Activated CD8-positive, alpha-beta memory T cell treated with anti-CD3 and anti-CD28 coated beads, Interleukin-2, amount 50 U/mL, for 1 hour (primary cell): ENCODE results near the gene BABAM1.
A peak's percentile ranks its signal among the peaks of the same experiment; 100 is the strongest.

Source experiments
- DNase-seq: peaks from one replicate; pipeline ENCODE4 v3.0.0-alpha.2; 2020; ENCODE audit errors: extremely low read depth

BABAM1 gene

DNA sequence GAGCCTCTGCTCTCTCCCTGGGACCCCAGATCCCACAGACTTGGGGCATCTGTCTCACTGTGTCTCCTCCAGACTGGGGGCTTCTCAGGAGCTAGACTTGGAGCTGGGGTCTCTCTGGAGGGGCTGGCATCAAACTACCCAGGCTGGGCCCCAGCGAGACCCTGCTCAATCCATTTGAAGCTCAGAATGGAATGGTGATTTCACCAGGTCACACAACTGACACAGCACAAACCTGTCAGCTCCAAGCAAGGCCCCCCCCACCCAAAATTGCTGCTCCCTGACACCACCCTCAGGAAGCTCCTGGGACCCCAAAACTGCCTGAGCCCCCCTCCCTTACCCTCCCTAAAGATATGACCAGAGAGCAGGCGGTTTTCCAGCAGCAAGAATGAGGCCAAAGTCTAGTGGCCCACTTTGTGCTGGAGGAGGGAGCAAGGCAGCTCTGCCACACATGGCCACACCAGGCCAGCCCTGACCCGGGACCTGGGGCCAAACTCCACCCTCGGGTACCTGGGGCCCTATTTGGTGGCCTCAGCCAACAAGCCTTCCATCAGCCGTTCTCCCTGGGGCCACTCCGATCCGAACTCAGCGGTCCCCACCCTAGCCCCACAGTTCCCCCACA is 23.9 kb upstream of the BABAM1 start:
- no peak for DNase-seq

DNA sequence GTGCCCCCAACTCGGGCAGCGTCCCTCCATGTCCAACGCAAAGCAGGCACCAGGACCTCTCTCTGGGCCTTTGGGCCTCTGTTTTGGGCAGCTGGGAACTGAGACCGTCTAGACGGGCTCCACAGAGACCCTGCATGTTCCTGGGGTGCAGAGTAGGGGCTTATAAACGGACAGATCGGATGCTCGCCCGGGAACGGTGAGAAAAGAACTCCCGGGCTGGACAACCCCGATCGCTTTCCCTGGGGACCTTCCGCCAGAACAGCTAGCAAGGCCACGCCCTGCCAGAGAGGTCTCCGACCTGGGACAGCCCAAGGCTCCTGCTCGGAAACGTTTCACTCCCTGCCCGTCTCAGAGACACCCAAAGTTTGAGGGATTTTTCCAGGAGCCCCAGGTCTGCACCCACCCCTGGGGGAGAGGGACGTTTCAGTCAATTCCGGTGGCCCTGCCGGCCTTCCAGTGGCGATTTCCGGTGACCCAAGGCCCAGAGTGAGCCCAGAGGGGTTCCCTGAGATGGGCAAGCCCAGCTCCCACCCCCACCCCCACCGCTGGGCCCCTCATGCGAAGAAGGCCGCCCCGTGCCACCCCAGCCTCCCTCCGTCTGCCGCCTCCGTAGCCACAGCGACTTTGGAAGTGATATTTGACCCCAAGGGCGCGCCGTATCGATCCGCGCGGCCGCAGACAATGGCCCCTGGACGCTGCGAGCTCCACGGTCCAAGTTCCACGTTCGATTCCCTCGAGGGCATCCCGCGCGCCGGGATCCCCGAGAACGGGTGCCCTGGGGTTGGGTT is 23.2 kb upstream of the BABAM1 start:
- DNase-seq, result no peak

DNA sequence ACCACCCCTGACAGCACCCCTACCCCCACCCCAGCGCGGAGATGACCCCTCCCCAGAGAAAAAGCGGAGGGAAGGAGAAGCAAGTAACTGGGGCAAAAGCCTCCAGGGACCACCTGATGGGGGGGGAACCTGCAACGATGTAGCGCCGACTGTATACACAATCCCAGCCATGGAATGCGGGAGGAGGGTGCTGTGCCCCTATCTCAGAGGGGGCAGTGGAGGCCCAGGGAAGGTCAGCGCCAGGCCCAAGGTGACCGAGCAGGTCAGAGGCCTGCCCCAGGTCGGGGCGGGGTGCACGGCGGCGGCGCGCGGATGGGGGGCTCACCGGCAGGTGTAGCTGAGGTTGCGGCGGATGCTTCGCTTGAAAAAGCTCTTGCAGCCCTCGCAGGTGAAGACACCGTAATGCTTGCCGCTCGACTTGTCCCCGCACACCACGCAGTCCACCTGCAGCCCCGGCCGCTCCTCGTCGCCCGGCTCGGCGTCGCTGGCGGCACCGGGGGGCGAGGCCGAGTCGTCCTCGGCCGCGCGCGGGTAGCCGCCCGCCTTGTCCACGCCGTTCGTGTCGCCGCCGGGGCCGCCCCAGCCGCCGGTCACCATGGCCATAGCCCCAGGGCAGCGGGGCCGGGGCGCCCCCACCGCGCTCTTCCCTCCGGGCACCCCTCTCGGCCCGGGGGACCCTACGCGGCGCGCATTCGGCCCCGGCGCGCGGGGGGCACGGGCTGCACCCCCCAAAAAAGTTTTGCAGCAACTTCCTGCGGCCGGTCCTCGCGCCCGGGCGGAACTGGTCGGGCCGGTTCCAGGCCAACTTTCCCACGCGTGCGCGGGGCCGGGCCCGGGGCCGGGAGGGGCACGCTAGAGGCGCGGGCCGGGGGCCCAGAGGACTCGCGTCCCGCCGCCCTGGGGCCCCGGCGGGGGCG is 22.4 kb upstream of the BABAM1 start:
- DNase-seq, result no peak

DNA sequence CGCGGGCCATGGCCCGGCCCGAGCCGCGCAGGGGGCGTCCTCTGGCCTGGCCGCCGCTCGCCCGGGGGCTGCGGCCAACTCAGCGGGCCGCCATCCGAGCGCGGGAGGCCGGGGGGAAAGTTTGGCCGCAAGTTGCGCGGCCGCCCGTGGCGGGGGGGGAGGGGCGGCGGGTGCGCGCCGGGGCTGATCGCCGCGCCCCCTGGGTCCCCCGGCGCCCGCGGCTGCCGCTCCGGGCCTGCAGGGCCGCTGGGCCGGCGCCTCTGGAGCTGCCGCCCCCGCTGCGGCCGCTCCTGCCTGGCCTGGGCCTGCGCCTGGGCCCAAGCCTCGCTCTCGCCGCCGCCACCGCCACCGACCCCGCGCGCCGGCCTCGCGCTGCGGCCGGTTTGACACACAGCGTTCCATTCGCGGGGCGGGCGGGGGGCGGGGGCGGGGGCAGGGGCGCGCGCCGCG is 21.7 kb upstream of the BABAM1 start, which contains the start of gene NR2F6:
NR2F6 (minus strand) TSS at position 385 of the 450 bp plus-strand sequence. CDS start 699 bp downstream, outside the sequence.
- no peak for DNase-seq

DNA sequence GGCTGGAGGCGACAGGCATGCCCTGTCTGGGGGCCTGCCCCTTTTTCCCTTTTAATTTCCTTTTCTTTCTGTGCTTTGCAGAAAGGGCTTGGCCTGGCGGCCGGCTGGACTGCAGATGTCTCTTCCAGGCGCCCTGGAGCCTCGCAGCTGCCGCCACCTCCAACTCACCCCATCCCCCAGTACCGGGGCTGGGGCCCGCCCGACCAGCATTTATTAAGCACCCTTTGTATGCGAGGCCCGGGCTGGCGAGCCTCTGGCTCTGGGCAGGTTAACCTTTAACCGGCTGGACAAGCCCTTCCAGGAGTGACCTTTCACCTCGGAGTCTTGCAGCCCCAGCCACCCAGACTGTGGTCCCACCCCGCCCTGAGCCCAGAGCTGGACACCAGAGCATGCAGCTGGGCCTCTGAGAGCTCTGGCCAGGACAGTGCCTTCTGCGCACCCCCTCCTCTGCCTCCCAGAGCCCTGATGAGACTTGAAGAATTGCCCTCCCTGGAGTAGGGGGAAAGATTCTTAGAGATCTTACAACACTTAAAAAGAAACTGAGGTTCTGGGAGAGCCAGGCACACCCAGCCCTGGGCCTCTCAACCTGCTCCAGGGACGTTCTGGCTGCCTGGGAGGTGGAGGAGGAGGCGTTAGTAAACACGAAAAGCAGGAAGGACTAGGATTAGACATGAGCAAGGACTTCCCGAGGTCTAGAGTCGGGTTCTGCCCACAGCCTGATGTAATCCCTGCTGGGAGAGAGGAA is 20.4 kb upstream of the BABAM1 start:
- DNase-seq, result no peak

DNA sequence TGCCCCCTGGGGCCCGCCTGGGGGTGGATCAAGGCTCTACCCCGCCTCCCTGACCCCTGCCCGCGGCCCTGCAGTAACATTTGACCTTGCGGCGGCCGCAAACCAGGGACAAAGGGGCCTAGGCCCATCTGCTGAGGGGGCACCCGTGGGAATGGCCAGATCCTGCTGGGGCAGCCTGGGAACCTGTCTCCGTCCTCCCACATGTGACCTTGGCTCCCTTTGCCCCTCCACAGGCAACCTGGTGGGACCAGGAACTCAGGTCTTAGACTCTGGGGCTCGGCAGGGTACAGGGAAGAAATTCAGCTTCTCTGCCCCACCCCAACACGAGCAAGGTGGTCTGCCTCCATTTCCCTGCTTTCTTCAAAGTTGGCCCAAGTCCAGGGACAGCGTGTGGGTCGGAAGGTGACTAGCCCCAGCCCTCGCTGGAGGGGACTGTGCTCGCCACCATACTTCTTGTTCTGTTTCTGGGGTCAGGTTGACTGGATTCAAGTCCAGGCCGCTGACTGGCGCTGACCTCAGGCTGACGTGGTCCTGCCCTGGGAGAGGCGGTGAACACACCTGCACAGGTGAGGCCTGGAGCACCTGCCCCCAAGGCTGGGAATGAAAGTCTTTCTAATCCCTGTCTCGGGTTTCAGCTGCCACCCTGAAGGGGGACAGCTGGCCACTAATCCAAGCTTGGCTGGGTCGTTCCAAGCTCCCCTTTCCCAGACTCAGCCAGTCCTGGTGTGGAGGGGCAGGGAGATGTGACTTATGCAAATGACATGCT is 19.0 kb upstream of the BABAM1 start:
- DNase-seq, result no peak

DNA sequence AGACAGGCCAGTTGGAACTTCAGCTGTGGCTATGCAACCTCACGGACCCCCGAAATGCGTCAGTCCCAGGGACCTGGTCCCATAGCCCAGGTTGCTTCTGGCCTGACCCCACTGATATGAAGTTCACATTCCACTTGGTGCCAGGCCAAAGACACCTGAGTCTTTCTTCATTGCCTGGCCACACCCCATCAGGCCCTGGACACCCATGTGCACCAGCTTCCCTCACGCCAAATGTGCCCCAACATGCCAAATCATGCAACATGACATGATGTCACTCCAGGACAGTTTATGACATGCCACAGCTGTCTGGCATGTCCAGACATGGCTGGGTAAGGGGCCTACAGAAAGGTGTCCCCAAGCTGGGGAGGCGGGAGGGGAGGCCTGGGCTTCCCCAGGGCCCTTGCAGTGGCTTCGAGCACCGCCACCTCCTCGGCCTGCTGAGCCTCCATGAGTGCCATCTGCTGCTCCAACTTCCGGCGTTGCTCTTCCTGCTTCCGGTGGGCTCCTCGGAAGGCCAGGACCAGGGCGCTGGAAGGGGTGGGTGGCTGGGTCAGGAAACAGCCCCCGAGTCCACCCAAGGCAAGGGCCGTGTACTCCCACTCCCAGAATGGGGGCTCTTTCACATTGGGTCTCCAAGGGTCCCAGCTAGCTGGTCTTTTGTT is 17.2 kb upstream of the BABAM1 start:
- no peak for DNase-seq

DNA sequence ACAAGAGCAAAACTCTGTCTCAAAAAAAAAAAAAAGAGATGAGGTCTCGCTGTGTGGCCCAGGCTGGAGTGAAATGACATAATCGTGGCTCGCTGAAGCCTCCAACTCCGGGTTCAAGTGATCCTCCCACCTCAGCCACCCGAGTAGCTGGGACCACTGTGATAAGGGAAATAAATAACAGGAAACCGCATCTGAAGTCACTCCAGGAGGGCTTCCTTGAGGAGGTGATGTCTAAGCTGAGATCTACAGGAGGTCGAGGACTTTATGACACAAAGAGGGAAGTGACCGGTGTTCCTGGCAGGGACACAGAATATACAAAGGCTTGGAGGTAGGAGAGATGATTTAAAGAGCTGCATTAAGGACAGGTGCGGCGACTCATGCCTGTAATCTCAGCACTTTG is 12.6 kb upstream of the BABAM1 start:
- DNase-seq, result no peak

DNA sequence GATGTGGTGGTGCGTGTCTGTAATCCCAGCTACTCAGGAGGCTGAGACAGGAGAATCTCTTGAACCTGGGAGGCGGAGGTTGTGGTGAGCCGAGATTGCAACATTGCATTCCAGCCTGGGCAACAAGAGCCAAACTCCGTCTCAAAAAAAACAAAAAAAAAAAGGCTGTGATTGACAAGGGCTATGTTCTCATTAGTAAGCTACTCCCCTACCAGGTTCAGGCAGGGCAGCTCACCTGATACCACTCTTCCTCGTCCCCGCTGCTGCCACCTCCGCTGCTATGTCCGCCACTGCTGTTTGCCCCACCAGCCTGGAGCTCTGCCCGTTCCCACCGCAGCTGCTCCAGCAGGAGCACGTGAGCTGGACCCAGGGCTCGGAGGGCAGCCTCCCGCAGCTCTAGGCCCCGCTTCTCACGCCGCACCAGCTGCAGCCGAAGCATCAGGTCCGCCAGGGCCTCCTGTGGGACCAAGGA is 12.1 kb upstream of the BABAM1 start:
- DNase-seq, result no peak

DNA sequence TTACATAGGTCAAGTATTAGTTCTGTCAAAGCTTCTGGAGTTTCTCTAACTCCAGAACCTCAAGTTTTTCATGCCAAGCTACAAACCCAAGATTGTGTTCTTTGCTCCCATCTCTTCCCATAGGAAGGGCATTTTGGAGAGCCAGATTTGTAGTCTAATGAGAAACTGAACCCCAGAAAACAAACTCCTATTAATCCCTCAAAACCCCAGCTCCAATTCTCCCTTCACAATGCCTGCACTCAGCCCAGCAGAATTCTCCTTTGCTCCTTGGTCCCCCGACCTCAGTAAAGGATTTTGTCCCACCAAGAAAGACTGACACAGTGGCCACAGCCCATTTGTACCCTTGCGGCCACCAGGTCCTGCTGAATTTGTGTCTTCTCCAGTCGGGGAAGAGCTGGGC is 11.1 kb upstream of the BABAM1 start:
- no peak for DNase-seq

DNA sequence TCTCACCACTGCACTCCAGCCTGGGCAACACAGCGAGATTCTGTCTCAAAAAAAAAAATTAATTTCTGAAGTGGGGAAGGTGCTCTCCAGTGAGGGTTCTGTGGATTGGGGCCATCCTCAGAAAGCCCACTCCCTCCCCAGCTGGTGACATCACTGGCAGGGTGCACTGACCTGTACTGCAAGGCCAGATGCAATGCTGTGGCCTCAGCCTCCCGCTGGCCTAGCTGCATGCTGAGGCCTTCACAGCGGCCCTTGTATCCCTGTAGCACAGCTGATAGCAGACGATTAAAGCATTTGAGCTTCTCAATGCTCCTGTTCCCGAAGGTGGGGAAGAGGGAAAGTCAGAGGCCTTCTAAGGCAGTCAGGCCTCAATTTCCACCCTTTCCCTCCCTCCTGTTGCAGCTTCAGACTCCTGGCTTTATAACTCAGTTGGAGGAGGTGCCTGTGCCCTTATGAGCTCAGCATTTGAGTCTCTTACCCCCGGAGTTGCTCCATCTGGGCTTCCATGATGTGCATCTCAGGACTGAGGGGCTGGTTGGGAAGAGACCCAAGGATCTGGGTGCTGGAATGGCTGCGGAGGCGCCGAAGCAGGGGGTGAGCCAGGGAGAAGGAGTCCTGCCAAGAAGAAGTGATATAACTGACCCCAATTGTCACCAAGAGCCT is 8.0 kb upstream of the BABAM1 start:
- DNase-seq, result no peak

DNA sequence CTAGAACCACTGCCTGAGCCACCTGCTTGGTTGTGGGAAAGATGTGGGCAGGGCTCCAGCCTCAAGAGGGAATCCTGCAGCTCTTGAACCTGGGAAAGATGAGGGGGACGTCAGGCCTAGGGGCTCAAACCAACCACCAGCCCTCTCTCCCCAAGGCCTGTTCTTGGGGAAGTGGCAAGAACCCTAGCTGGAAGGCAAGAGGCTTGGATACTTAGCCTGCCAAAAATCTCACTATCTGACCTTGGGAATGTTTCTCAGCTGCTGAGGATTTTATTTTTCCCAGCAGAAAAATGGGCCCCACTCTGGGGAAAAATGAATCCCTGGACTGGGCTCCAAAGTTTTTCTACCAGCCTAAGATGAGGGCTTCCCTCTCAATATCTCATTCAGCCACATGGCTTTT is 7.3 kb upstream of the BABAM1 start:
- no peak for DNase-seq

DNA sequence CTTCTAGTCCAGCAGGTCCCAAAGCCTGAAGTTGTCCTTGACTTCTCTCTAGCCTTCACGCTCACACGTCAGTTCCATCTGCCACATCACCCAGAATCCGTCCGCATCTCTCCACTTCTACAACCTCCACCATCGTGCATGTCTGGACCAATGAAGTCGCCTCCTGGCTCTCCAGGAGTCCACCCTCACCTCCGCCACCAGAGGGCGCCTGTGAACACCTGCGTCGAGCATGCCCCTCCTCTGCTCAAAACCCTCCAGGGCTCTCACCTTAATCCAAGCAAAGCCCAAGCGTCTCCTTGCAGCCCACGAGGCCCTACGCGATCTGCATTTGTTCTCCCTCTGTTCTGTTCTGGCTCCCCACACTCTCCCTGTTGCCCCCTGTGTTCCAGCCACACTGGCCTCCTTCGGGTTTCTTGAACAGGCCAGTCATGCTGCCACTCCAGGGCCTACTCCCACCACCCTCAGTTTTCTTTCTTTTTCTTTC is 6.4 kb upstream of the BABAM1 start:
- peak; percentile 71 for DNase-seq

DNA sequence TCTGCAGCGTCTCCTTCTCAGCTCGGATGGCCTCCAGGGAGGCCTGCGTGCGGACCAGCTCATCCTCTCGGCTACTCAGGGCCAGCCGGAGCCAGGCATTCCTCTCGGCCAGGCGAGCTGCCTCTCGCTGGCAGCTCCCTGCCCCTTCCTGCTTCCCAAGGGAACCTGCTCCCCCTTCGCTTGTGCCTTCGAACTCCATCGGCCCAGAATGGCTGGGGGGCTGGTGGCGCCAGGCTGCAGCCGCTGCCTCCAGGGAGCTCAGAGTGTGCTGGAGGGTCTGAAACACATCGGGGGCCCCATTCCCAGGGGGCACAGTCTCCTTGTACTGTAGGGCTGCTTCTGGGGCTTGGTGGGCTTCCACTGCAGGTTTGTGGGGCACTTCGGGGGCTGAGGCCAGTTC is 4.7 kb upstream of the BABAM1 start:
- DNase-seq, result no peak

DNA sequence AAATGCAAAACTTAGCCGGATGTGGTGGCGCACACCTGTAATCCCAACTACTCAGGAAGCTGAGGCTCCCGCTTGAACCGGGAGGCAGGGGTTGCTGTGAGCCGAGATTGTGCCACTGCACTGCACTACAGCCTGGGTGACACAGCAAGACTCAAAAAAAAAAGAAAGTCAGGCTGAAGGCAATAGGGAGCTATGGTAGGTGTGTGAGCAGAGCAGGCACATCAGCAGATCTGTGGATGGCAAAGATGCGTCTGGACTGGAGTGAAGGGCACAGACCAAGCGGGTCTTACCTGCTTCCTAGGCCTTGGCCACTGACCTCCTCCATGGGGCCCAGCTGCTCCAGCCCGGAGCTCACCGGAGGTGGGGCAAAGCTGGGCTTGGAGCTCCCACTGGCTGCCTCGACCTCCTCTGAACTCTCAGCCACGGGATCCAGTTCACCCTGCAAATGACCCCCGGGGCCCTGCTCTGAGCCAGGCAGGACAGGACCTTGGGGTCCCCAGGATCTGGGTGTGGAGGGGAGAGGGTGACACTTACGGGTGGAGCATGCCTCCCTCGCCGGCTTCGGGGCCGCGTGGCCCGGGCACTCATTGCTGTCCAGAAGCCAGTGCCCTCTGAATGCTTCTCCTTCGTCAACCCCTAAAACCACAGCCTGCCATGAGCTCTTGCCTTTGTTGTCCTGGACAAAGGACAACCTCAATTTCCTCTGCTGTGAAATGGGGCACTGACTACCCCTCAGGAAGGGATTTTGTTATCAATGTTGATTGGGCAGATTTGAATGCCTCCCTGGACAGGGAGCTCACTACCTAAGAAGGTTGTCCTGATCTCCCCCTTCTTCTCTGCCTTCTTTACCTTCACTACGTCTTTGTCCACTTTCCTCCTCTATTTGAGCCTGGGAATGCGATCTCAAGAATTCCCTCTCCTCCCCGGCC is 3.3 kb upstream of the BABAM1 start:
- DNase-seq, result no peak

DNA sequence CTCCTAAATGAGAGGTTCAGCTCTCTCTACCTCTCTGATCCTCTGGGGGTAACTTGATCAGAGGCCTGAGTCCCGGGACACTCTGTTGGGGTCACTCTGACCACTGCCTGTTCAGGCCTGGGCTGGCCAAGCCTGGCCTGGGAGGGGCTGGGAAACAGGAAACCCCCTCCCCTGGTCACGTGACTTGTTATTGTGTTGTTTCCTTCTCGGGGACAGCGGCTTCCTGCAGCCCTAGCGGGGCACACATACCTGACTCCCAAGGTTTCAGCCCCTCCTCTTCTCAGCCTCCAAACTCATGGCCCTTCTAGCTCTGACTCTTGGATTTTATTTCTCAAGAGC is 2.6 kb upstream of the BABAM1 start, which contains the start of gene USHBP1:
USHBP1 (minus strand) TSS at position 105 of the 339 bp plus-strand sequence. CDS start 446 bp downstream, outside the sequence.
- no peak for DNase-seq

DNA sequence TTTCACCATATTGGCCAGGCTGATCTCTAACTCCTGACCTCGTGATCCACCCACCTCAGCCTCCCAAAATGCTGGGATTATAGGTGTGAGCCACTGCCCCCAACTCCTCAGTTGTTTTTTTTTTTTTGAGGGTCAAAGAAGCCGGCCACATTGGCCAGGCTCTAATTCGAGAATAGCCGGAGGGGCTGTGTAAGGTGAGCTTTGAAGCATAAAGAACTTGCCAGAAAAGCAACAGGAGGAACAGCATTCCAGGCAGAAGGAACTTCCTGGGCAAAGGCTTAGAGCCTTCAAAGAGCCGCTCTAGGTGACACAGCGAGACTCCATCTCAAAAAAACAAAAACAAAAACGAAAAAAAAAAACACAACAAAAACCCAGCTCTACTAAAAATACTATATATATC is 1.2 kb upstream of the BABAM1 start:
- no peak for DNase-seq

DNA sequence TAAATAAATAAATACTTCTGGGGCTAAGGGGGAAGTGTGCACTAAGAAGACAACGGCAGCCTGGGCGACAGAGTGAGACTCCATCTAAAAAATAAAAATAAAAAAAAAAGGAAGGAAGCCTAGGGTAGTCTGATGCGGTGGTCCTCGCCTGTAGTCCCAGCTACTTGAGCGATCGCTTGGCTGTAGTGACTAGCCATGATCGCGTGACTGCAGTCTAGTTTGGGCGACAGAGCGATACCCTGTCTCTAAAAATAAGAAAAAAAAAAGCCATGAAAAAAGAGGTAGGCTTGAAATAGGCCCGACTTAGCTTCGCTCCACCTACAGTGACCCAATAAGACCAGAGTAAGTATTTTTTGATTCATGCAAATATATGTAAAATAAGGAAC is 661 bp upstream of the BABAM1 start:
- no peak for DNase-seq
